Lung (tissue), 12 donors: Measurements from ENCODE around the gene B3GNT4. TPM values are rescaled to one million over a fixed set of nuclear protein-coding genes. Genes with fewer than 3 reads are reported as not detected.

Source experiments
- ATAC-seq: fragments of 200-7000 bp; cut with Tn5 transposase; one replicate; pipeline ENCODE4 v1.9.1; 2020; ENCODE audit warnings: moderate number of reproducible peaks; ENCODE audit not compliant: insufficient read depth, low FRiP score
- DNase-seq, 3 donors: peaks; one replicate each; pipeline ENCODE4 v3.0.0-alpha.2; 2013 to 2017
- H3K27ac ChIP-seq, 2 donors: one replicate each; pipeline ENCODE4 v1.5.1; 2013; ENCODE audit warnings: mild to moderate bottlenecking in 2 of 2, moderate library complexity in 2 of 2, control low read depth in 1 of 2, inconsistent platforms in 1 of 2, low read depth in 1 of 2, low read length in 1 of 2
- H3K27me3 ChIP-seq, 3 donors: one replicate each; pipeline ENCODE4 v1.5.1; 2013; ENCODE audit warnings: low read length in 2 of 3; ENCODE audit not compliant: control insufficient read depth in 3 of 3, insufficient read depth in 3 of 3
- H3K36me3 ChIP-seq, 4 donors: one replicate each; pipeline ENCODE4 v1.5.1; 2013; ENCODE audit warnings: low read length in 4 of 4, mild to moderate bottlenecking in 1 of 4, moderate library complexity in 1 of 4; ENCODE audit not compliant: control insufficient read depth in 4 of 4, insufficient read depth in 4 of 4
- H3K4me1 ChIP-seq, 5 donors: one replicate each; pipeline ENCODE4 v1.5.1; 2013; ENCODE audit warnings: low read length in 5 of 5, mild to moderate bottlenecking in 2 of 5, moderate library complexity in 1 of 5; ENCODE audit not compliant: control insufficient read depth in 5 of 5, insufficient read depth in 5 of 5
- H3K4me3 ChIP-seq: one replicate; pipeline ENCODE4 v1.5.1; 2013; ENCODE audit warnings: mild to moderate bottlenecking, control low read depth, moderate library complexity
- H3K9ac ChIP-seq, 2 donors: one replicate each; pipeline ENCODE4 v1.5.1; 2013; ENCODE audit warnings: low read length in 2 of 2, control low read depth in 1 of 2; ENCODE audit not compliant: insufficient read depth in 1 of 2
- H3K9me3 ChIP-seq, 4 donors: one replicate each; pipeline ENCODE4 v1.5.1; 2013; ENCODE audit warnings: low read length in 3 of 4, mild to moderate bottlenecking in 1 of 4, moderate library complexity in 1 of 4; ENCODE audit not compliant: control insufficient read depth in 4 of 4, insufficient read depth in 3 of 4
- CTCF ChIP-seq: IDR thresholded peaks from 2 replicates; pipeline ENCODE4 v1.5.1; 2012; ENCODE audit warnings: mild to moderate bottlenecking; ENCODE audit errors: control extremely low read depth, extremely low read depth
- WGBS, 2 donors: extraction: QIAGEN DNeasy Blood & Tissue Kit; methylation state at CpG; one replicate each; pipeline ENCODE4 v1.1.7; 2013; 5-methylcytosine and 5-hydroxymethylcytosine counted together
- polyA plus RNA-seq, 2 donors: library from polyadenylated mRNA; stranded (reverse); fragments of 200-250 nt; gene quantifications; one replicate each; pipeline ENCODE4 v1.2.1, GENCODE V29; 2013
- total RNA-seq, 2 donors: library from RNA; depleted of rRNA in 1 of 2; stranded (reverse); fragments of >200 nt in 1 of 2; gene quantifications; one replicate each; pipeline ENCODE4 v1.2.1, GENCODE V29; 2014 to 2021
- donor health status: control.
- donor health status: control.
- donor health status: Bipolar disorder and iron deficiency.
- donor health status: healthy.
- donor health status: DM: yes; HTN: yes; CAD: no.

The B3GNT4 gene
- total and polyA plus RNA-seq, 4 donors: 0.43 to 0.80 (median 0.49) TPM; not detected in 1

DNA sequence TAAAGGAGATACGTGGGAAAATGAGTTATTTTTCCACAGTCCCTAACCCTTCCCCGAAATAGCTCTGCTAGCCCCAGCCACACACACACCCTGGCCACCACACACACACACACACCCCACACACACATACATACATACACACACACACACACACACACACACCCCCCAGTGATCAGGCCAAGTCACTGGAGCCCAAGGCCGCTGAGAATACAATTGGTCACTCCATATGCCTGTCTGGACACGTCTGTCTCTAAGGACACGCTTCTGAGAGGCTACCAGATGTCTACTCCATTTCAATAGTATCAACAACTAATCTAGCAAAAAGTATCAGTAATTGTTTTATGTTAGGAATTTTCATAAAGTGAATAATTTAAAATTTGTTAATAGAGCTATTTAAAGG is 35.4 kb downstream of the B3GNT4 start:
- 92 to 94% methylated on average over 5 of the region's 5 CpGs for WGBS, 2 donors
- peaks cover 14 to 29% (median 15%) of the 10 kb centered on the region in 4 donors for H3K36me3 ChIP-seq
- H3K27me3 ChIP-seq: no peaks in the 10 kb centered on the region
- no peak for DNase-seq
- no peak overlapping the region for H3K4me3 ChIP-seq
- ATAC-seq: no peak
- no peak for TF ChIP-seq CTCF
- H3K4me1 ChIP-seq: no peaks in the 10 kb centered on the region
- H3K9ac ChIP-seq: no peak overlapping the region
- H3K9me3 ChIP-seq: no peaks in the 10 kb centered on the region
- H3K27ac ChIP-seq: no peak overlapping the region

GRCh38 chr12:122243965-122244364 is 40.5 kb downstream of the B3GNT4 start:
- Histone ChIP-seq H3K9ac (no peak overlapping the region), H3K27ac (no peak overlapping the region), H3K4me3 (no peak overlapping the region), H3K9me3 (no peaks in the 10 kb centered on the region), H3K4me1 (no peaks in the 10 kb centered on the region), H3K36me3 (peaks cover 0 to 25% (median 6%) of the 10 kb centered on the region in 4 donors), H3K27me3 (no peaks in the 10 kb centered on the region)
- TF ChIP-seq CTCF: no peak
- 79 to 85% methylated on average over 6 of the region's 6 CpGs for WGBS, 2 donors
- no peak for DNase-seq
- no peak for ATAC-seq

GRCh38 chr12:122244565-122245371 is 41.3 kb downstream of the B3GNT4 start:
- no peak for ATAC-seq
- WGBS, 2 donors: 85 to 93% methylated on average over 11 of the region's 11 CpGs
- no peak for TF ChIP-seq CTCF

More at GRCh38 chr12:122244565-122245371, 41.3 kb downstream of the B3GNT4 start:
- H3K4me1 ChIP-seq: no peaks in the 10 kb centered on the region
- no peak overlapping the region for H3K4me3 ChIP-seq
- no peaks in the 10 kb centered on the region for H3K9me3 ChIP-seq
- no peaks in the 10 kb centered on the region for H3K27me3 ChIP-seq
- H3K27ac ChIP-seq: no peak overlapping the region
- H3K9ac ChIP-seq: no peak overlapping the region
- DNase-seq: no peak
- H3K36me3 ChIP-seq: peaks cover 0 to 25% (median 9%) of the 10 kb centered on the region in 4 donors
